GM23338 (cell line): ENCODE data around the gene ITGA2. TPM values are rescaled to one million over a fixed set of nuclear protein-coding genes. Genes with fewer than 3 reads are reported as not detected.

Source experiments
- EZH2phosphoT487 ChIP-seq: fragments of 200-600 bp; sonication (generic); IDR thresholded peaks from one replicate; pipeline ENCODE4 v1.8.1; 2018; ENCODE audit warnings: antibody characterized with exemption; ENCODE audit not compliant: unreplicated experiment
- NANOG ChIP-seq: IDR thresholded peaks from 2 replicates; pipeline ENCODE4 v1.6.1; 2016; ENCODE audit warnings: antibody characterized with exemption, borderline replicate concordance
- STAT1 ChIP-seq: IDR thresholded peaks from one replicate; pipeline ENCODE4 v1.6.1; 2016; ENCODE audit warnings: antibody characterized with exemption; ENCODE audit not compliant: unreplicated experiment
- ZNF331 ChIP-seq: fragments of 250-450 bp; sonication (Bioruptor Pico); IDR thresholded peaks from 2 replicates; pipeline ENCODE4 v1.5.0; 2020; ENCODE audit warnings: low read depth, mild to moderate bottlenecking, moderate library complexity
- polyA plus RNA-seq: library from polyadenylated mRNA; unstranded; fragments of >200 nt; fragmentation: Nextera tagmentation; extraction: Ambion mirVana; gene quantifications from 2 replicates; pipeline ENCODE4 v1.2.1, GENCODE V29; 2016
- total RNA-seq: library from RNA; depleted of rRNA; stranded (reverse); fragments of >200 nt; shearing (Covaris generic); gene quantifications from 2 replicates; pipeline ENCODE4 v1.2.3, GENCODE V29; 2014
- TF ChIP-seq, protein P1 (sequence below): fragments of 250-450 bp; sonication (Bioruptor Pico); IDR thresholded peaks from 2 replicates; pipeline ENCODE4 v1.5.0; 2020; ENCODE audit warnings: mild to moderate bottlenecking, moderate library complexity
- TF ChIP-seq, protein P2 (sequence below), 2 experiments: fragments of 200-600 bp in 1 of 2; sonication (generic) in 1 of 2; conservative IDR thresholded peaks; 2 replicates each; pipeline versions ENCODE4 v1.5.1 to v1.6.1; 2016 to 2017; ENCODE audit warnings: antibody characterized with exemption in 2 of 2, low read depth in 2 of 2, mild to moderate bottlenecking in 2 of 2, moderate library complexity in 1 of 2

ITGA2 gene
- total and polyA plus RNA-seq, 2 experiments from 2014 or later = 2.6 to 7.1 TPM

DNA sequence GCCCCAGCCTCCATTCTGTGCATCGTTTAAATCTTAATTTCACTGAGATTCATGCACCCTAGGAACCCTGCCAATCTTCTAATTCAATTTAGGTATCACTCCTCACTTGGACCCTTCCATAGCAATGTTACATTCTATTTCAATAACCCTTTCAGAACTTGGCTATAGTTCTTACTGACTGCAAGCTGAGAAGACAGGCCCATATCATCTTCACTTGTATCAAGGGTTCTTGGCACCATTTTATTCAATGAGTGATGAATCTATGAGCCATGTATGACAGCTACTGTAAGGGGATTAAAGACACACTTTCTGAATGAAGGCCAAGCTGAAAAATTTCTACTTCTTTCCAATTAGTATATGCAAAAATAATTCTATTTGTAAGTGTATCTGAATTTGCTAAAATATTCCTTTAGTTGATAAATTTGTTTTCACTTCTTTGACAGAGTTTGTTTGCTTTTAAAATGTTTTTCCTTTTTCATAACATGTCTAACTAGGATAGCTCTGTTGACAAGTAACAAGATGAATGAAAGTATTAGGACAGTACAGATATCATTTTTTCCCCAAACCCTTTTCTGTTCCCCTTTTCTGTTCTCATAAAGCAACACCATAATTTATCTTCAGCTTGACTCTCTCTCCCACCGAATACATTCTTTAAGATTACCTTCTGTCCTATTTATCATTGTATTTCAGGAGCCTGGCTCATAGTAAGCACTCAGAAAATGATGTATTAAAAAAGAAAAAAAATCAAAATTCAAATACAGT lies 9.6 kb downstream of the ITGA2 start (continued):
- TF ChIP-seq, protein P1, sequence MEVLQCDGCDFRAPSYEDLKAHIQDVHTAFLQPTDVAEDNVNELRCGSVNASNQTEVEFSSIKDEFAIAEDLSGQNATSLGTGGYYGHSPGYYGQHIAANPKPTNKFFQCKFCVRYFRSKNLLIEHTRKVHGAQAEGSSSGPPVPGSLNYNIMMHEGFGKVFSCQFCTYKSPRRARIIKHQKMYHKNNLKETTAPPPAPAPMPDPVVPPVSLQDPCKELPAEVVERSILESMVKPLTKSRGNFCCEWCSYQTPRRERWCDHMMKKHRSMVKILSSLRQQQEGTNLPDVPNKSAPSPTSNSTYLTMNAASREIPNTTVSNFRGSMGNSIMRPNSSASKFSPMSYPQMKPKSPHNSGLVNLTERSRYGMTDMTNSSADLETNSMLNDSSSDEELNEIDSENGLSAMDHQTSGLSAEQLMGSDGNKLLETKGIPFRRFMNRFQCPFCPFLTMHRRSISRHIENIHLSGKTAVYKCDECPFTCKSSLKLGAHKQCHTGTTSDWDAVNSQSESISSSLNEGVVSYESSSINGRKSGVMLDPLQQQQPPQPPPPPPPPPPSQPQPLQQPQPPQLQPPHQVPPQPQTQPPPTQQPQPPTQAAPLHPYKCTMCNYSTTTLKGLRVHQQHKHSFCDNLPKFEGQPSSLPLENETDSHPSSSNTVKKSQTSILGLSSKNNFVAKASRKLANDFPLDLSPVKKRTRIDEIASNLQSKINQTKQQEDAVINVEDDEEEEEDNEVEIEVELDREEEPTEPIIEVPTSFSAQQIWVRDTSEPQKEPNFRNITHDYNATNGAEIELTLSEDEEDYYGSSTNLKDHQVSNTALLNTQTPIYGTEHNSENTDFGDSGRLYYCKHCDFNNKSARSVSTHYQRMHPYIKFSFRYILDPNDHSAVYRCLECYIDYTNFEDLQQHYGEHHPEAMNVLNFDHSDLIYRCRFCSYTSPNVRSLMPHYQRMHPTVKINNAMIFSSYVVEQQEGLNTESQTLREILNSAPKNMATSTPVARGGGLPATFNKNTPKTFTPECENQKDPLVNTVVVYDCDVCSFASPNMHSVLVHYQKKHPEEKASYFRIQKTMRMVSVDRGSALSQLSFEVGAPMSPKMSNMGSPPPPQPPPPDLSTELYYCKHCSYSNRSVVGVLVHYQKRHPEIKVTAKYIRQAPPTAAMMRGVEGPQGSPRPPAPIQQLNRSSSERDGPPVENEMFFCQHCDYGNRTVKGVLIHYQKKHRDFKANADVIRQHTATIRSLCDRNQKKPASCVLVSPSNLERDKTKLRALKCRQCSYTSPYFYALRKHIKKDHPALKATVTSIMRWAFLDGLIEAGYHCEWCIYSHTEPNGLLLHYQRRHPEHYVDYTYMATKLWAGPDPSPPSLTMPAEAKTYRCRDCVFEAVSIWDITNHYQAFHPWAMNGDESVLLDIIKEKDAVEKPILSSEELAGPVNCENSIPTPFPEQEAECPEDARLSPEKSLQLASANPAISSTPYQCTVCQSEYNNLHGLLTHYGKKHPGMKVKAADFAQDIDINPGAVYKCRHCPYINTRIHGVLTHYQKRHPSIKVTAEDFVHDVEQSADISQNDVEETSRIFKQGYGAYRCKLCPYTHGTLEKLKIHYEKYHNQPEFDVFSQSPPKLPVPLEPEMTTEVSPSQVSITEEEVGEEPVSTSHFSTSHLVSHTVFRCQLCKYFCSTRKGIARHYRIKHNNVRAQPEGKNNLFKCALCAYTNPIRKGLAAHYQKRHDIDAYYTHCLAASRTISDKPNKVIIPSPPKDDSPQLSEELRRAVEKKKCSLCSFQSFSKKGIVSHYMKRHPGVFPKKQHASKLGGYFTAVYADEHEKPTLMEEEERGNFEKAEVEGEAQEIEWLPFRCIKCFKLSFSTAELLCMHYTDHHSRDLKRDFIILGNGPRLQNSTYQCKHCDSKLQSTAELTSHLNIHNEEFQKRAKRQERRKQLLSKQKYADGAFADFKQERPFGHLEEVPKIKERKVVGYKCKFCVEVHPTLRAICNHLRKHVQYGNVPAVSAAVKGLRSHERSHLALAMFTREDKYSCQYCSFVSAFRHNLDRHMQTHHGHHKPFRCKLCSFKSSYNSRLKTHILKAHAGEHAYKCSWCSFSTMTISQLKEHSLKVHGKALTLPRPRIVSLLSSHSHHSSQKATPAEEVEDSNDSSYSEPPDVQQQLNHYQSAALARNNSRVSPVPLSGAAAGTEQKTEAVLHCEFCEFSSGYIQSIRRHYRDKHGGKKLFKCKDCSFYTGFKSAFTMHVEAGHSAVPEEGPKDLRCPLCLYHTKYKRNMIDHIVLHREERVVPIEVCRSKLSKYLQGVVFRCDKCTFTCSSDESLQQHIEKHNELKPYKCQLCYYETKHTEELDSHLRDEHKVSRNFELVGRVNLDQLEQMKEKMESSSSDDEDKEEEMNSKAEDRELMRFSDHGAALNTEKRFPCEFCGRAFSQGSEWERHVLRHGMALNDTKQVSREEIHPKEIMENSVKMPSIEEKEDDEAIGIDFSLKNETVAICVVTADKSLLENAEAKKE = no peak
- TF ChIP-seq NANOG = no peak
- TF ChIP-seq STAT1 = no peak
- no peak for TF ChIP-seq ZNF331 (CRISPR knock-in tag)
- TF ChIP-seq, protein P2, sequence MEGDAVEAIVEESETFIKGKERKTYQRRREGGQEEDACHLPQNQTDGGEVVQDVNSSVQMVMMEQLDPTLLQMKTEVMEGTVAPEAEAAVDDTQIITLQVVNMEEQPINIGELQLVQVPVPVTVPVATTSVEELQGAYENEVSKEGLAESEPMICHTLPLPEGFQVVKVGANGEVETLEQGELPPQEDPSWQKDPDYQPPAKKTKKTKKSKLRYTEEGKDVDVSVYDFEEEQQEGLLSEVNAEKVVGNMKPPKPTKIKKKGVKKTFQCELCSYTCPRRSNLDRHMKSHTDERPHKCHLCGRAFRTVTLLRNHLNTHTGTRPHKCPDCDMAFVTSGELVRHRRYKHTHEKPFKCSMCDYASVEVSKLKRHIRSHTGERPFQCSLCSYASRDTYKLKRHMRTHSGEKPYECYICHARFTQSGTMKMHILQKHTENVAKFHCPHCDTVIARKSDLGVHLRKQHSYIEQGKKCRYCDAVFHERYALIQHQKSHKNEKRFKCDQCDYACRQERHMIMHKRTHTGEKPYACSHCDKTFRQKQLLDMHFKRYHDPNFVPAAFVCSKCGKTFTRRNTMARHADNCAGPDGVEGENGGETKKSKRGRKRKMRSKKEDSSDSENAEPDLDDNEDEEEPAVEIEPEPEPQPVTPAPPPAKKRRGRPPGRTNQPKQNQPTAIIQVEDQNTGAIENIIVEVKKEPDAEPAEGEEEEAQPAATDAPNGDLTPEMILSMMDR (conservative IDR thresholded peaks at IDR 0.05; ENCODE audit: low read depth in 2 of 2) = no peak
- no peak for TF ChIP-seq EZH2phosphoT487
